HepG2 (cell line): Measurements from ENCODE around the gene PHF2. TPM values are rescaled to one million over a fixed set of nuclear protein-coding genes. Genes with fewer than 3 reads are reported as not detected.

Experiments
- ATAC-seq: fragments of 200-7000 bp; cut with Tn5 transposase; 3 replicates; pipeline ENCODE4 v1.9.1; 2020; ENCODE audit warnings: mild to moderate bottlenecking, moderate library complexity
- BruUV-seq: library from RNA; stranded (reverse); fragments of 400-500 nt; replicated peaks from 2 replicates; lab custom pipeline; 2021; lab: Mats Ljungman, UMichigan
- CTCF ChIA-PET: fragments of 300-600 bp; formaldehyde crosslinking; extraction: SDS; loops from one replicate; lab custom pipeline; 2021; ENCODE audit warnings: low total read pairs, inconsistent platforms, low intra/inter-chr PET ratio; lab: Yijun Ruan, JAX
- POLR2A ChIA-PET: fragments of 350-600 bp; sonication (Branson Sonifier 250); formaldehyde crosslinking; loops from one replicate; lab custom pipeline; 2020; ENCODE audit warnings: antibody characterized with exemption, inconsistent platforms; lab: Yijun Ruan, JAX
- DNase-seq: peaks from one replicate; pipeline ENCODE4 v3.0.0-alpha.2; 2015; ENCODE audit warnings: low spot score
- FAIRE-seq: peaks from 3 replicates; lab custom pipeline; 2011; peaks lifted over from hg19 to GRCh38; lab: Jason Lieb, UNC
- H2AFZ ChIP-seq: one replicate; pipeline ENCODE4 v1.6.1; 2011; ENCODE audit warnings: low read length, inconsistent platforms
- H3K27ac ChIP-seq: fragments of 300-600 bp; 3 replicates; pipeline ENCODE4 v1.8.0; 2011; ENCODE audit warnings: mixed run types, mild to moderate bottlenecking, mixed read lengths, low read length, inconsistent platforms; ENCODE audit not compliant: insufficient read depth; ENCODE audit errors: extremely low read length
- H3K27me3 ChIP-seq, 2 experiments: fragments of 200-600 bp in 1 of 2; 2 replicates in 1 of 2; 3 replicates in 1 of 2; pipeline versions ENCODE4 v1.6.0 to v1.8.0; 2011; ENCODE audit warnings: low read length in 2 of 2, mild to moderate bottlenecking in 2 of 2, moderate library complexity in 2 of 2, inconsistent platforms in 1 of 2; ENCODE audit not compliant: insufficient read depth in 2 of 2, control insufficient read depth in 1 of 2
- H3K36me3 ChIP-seq, 2 experiments: fragments of 200-600 bp in 1 of 2; replicated peaks in 1 of 2; 2 replicates in 1 of 2; 3 replicates in 1 of 2; pipeline versions ENCODE4 v1.5.1 to v1.8.0; 2011; ENCODE audit warnings: low read length in 2 of 2, inconsistent platforms in 1 of 2; ENCODE audit not compliant: insufficient read depth in 2 of 2, control insufficient read depth in 1 of 2
- H3K4me1 ChIP-seq: 2 replicates; pipeline ENCODE4 v1.5.1; 2012; ENCODE audit warnings: low read length, inconsistent platforms; ENCODE audit not compliant: insufficient read depth
- H3K4me2 ChIP-seq: 2 replicates; pipeline ENCODE4 v1.6.0; 2011; ENCODE audit warnings: low read depth, low read length, inconsistent platforms
- H3K4me3 ChIP-seq, 3 experiments: fragments of 200-600 bp in 1 of 3; sonication (generic), shearing (Covaris generic) in 1 of 3; replicated peaks in 1 of 3; 2 replicates each; pipeline ENCODE4 v1.5.1; 2011 to 2016; ENCODE audit warnings: low read length in 3 of 3, inconsistent platforms in 2 of 3, low read depth in 2 of 3, mild to moderate bottlenecking in 2 of 3, control low read depth in 1 of 3, mixed read lengths in 1 of 3; ENCODE audit not compliant: insufficient read depth in 1 of 3
- H3K79me2 ChIP-seq: one replicate; pipeline ENCODE4 v1.6.1; 2011; ENCODE audit warnings: low read length, inconsistent platforms; ENCODE audit not compliant: insufficient read depth
- H3K9ac ChIP-seq: 2 replicates; pipeline ENCODE4 v1.6.0; 2011; ENCODE audit warnings: mild to moderate bottlenecking, low read depth, low read length, inconsistent platforms; ENCODE audit not compliant: insufficient read depth
- H3K9me3 ChIP-seq: 2 replicates; pipeline ENCODE4 v1.5.1; 2012; ENCODE audit warnings: mild to moderate bottlenecking, low read length
- H4K20me1 ChIP-seq: 2 replicates; pipeline ENCODE4 v1.6.0; 2011; ENCODE audit warnings: inconsistent platforms, mild to moderate bottlenecking, low read length, moderate library complexity; ENCODE audit not compliant: insufficient read depth
- ATF1 ChIP-seq: IDR thresholded peaks from 2 replicates; pipeline ENCODE4 v1.6.1; 2016; ENCODE audit warnings: mild to moderate bottlenecking, control low read depth
- FOXM1 ChIP-seq: sonication (generic); formaldehyde crosslinking; IDR thresholded peaks from 2 replicates; pipeline ENCODE4 v1.5.0; 2020; ENCODE audit warnings: missing genetic modification reagents
- NPAS2 ChIP-seq: sonication (generic); formaldehyde crosslinking; IDR thresholded peaks from 2 replicates; pipeline ENCODE4 v1.8.0; 2022; ENCODE audit warnings: mild to moderate bottlenecking, missing genetic modification reagents, borderline replicate concordance
- SOX5 ChIP-seq: IDR thresholded peaks from 2 replicates; pipeline ENCODE4 v1.6.1; 2016; ENCODE audit warnings: borderline replicate concordance
- YEATS4 ChIP-seq: sonication (generic); formaldehyde crosslinking; IDR thresholded peaks from 2 replicates; pipeline ENCODE4 v1.4.0; 2020; ENCODE audit warnings: missing genetic modification reagents, borderline replicate concordance
- ZNF101 ChIP-seq: sonication (generic); formaldehyde crosslinking; IDR thresholded peaks from 2 replicates; pipeline ENCODE4 v1.4.0; 2020; ENCODE audit warnings: mild to moderate bottlenecking, low read depth, missing genetic modification reagents, borderline replicate concordance
- ZNF256 ChIP-seq: sonication (generic); formaldehyde crosslinking; conservative IDR thresholded peaks from 2 replicates; pipeline ENCODE4 v1.4.0; 2020; ENCODE audit warnings: missing genetic modification reagents
- ZNF292 ChIP-seq: sonication (generic); formaldehyde crosslinking; IDR thresholded peaks from 2 replicates; pipeline ENCODE4 v1.8.1; 2022; ENCODE audit warnings: mild to moderate bottlenecking, low read depth, missing genetic modification reagents, borderline replicate concordance
- ZNF619 ChIP-seq: sonication (generic); formaldehyde crosslinking; IDR thresholded peaks from 2 replicates; pipeline ENCODE4 v1.4.0; 2020; ENCODE audit warnings: mild to moderate bottlenecking, missing genetic modification reagents
- ZNF891 ChIP-seq: sonication (generic); formaldehyde crosslinking; IDR thresholded peaks from 2 replicates; pipeline ENCODE4 v1.5.0; 2020; ENCODE audit warnings: mild to moderate bottlenecking, missing genetic modification reagents
- WGBS: methylation state at CpG from one replicate; pipeline ENCODE4 v1.1.6; 2017; ENCODE audit warnings: low lambda C conversion rate; 5-methylcytosine and 5-hydroxymethylcytosine counted together
- in situ Hi-C: cut with HindIII; loops from 2 replicates; pipeline ENCODE4 v1.10.0; 2017; ENCODE audit warnings: low pct_unique_long_range_greater_than_20kb; ENCODE audit not compliant: extremely low pct_ligation_motif_present
- intact Hi-C: fragments of 100-400 bp; cut with micrococcal nuclease; formaldehyde crosslinking; loops from one replicate; pipeline ENCODE4 v1.10.0; 2022; ENCODE audit not compliant: unreplicated experiment
- polyA plus RNA-seq, 8 experiments: library from polyadenylated mRNA; depleted of rRNA in 3 of 8; stranded (reverse) in 7 of 8; unstranded in 1 of 8; fragments of >200 nt; fragmentation: Illumina TruSeq in 4 of 8; extraction: Trizol in 4 of 8; gene quantifications; 2 replicates each; pipeline versions ENCODE4 v1.2.1 to v1.2.3, GENCODE V29; 2011 to 2016; ENCODE audit warnings: low read depth in 4 of 8, missing spikeins in 1 of 8, mixed read lengths in 1 of 8; ENCODE audit not compliant: insufficient read depth in 1 of 8
- total RNA-seq, 5 experiments: library from RNA; depleted of rRNA; stranded (reverse); fragments of >200 nt; fragmentation: Illumina TruSeq; extraction: Trizol; gene quantifications; 2 replicates each; pipeline ENCODE4 v1.2.3, GENCODE V29; 2016; ENCODE audit warnings: low read depth in 1 of 5
- TF ChIP-seq, protein P1 (sequence below): IDR thresholded peaks from 2 replicates; pipeline ENCODE4 v1.6.1; 2016; ENCODE audit warnings: missing biosample characterization, missing genetic modification reagents, low read depth
- TF ChIP-seq, protein P2 (sequence below): sonication (generic); formaldehyde crosslinking; IDR thresholded peaks from 2 replicates; pipeline ENCODE4 v1.4.0; 2020; ENCODE audit warnings: mild to moderate bottlenecking, missing genetic modification reagents
- TF ChIP-seq, protein P3 (sequence below): sonication (generic); formaldehyde crosslinking; IDR thresholded peaks from 2 replicates; pipeline ENCODE4 v1.5.1; 2020; ENCODE audit warnings: mild to moderate bottlenecking, missing genetic modification reagents

The PHF2 gene
- total and polyA plus RNA-seq, 2 of the 13 experiments (the other 11 are each of a cell fraction or from before 2014, with no cell fraction given): 6.6 to 9.1 TPM

DNA sequence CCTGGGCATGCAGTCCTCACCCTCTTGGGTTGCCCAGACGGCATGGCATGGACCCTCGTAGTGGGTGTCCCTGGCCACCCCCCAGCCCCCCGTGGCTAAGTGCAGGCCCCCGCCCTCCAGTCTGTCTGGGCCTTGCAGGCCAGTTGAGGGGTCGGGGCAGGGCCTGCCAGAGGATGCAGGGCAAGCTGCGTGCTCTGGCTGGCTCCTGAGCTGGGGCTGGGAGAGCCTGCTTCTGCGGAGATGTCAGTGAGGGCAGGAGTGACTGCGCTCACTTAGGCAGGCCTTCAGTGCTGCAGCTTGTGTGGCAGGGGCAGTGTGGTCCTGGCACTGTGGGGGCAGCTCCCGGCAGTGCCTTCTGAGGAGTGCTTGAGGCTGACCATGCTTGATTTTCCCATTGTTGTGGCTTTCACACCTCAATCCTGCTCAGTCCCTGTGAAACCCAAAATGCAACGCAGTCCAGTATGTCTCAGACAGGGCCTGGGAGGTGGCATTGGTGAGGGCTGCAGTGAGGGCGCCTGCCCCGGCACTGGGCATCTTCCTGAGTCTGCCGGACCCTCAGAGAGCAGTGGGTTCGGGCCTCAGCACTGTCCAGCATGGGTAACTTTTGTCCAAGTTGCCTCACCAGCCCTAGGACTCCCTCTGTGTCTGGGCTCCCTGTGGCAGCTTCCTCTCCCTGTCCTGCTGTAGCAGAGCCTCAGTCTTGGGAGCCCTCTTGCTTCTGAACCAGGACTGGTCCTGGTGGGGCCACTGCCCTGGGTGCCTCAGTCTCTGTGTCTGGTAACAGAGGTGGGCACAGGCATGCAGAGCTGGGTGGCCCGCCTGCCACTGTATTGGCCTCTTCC is 93.0 kb downstream of the PHF2 start:
- H3K4me3 ChIP-seq: no peak overlapping the region
- intact Hi-C loops: no loop called here
- FAIRE-seq (no peak), DNase-seq (no peak), ATAC-seq (peak; percentile 11; the same call in 1 of the 3 replicates)
- H3K9ac ChIP-seq: no peak overlapping the region
- TF ChIP-seq ZNF292 (no peak), NPAS2 (CRISPR knock-in tag) (no peak)
- TF ChIP-seq, protein P1, sequence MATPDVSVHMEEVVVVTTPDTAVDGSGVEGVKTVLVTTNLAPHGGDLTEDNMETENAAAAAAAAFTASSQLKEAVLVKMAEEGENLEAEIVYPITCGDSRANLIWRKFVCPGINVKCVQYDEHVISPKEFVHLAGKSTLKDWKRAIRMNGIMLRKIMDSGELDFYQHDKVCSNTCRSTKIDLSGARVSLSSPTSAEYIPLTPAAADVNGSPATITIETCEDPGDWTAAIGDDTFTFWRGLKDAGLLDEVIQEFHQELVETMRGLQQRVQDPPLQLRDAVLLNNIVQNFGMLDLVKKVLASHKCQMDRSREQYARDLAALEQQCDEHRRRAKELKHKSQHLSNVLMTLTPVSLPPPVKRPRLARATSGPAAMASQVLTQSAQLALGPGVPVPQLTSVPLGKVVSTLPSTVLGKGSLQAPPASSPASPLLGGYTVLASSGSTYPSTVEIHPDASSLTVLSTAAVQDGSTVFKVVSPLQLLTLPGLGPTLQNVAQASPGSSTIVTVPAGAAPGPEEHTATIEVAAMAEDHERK (CRISPR knock-in tag): no peak
- no peak overlapping the region for H3K27ac ChIP-seq
- H3K4me1 ChIP-seq: no peaks in the 10 kb centered on the region
- no peaks in the 10 kb centered on the region for H4K20me1 ChIP-seq
- ChIA-PET POLR2A (no interaction called here), CTCF (no interaction called here)
- in situ Hi-C loops: no loop called here
- WGBS: 81% methylated on average over 7 of the region's 15 CpGs
- H3K79me2 ChIP-seq: no peaks in the 10 kb centered on the region
- BruUV-seq: no TSS peak
- no peaks in the 10 kb centered on the region for H3K27me3 ChIP-seq
- H3K4me2 ChIP-seq: no peak overlapping the region
- peaks cover 0 to 3% of the 10 kb centered on the region in 2 experiments; a peak in 3 of 5 replicates for H3K36me3 ChIP-seq
- no peak overlapping the region for H2AFZ ChIP-seq
- no peaks in the 10 kb centered on the region for H3K9me3 ChIP-seq

DNA sequence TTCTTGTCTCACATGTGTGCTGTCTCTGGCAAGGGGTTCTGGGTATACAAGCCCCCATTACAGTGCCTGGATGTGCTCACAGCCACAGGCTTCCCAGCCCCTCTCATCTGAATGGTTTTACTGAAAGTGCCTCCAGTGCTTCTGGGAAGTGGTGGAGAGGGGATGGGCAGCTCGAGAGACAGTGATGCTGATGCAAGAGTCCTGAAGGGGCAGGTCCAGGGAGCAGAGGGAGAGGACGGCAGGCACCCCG is 93.5 kb downstream of the PHF2 start:
- intact Hi-C loops (no loop called here), in situ Hi-C loops (no loop called here)
- no peaks in the 10 kb centered on the region for H3K27me3 ChIP-seq
- no peak for ATAC-seq
- H3K36me3 ChIP-seq: peaks cover 0 to 3% of the 10 kb centered on the region in 2 experiments; a peak in 3 of 5 replicates
- no peak overlapping the region for H3K4me2 ChIP-seq
- BruUV-seq: no TSS peak
- H3K9ac ChIP-seq: no peak overlapping the region
- H4K20me1 ChIP-seq: no peaks in the 10 kb centered on the region
- POLR2A ChIA-PET: no interaction called here
- no peaks in the 10 kb centered on the region for H3K4me1 ChIP-seq
- H3K27ac ChIP-seq: no peak overlapping the region
- DNase-seq: no peak
- 63% methylated on average over 3 of the region's 3 CpGs for WGBS
- FAIRE-seq: no peak
- CTCF ChIA-PET: no interaction called here
- H2AFZ ChIP-seq: no peak overlapping the region
- H3K4me3 ChIP-seq: no peak overlapping the region
- H3K9me3 ChIP-seq: no peaks in the 10 kb centered on the region
- H3K79me2 ChIP-seq: no peaks in the 10 kb centered on the region
- TF ChIP-seq, protein P2, sequence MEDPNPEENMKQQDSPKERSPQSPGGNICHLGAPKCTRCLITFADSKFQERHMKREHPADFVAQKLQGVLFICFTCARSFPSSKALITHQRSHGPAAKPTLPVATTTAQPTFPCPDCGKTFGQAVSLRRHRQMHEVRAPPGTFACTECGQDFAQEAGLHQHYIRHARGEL: no peak
- no peak for TF ChIP-seq ZNF101 (CRISPR knock-in tag)
- TF ChIP-seq SOX5: no peak
- no peak for TF ChIP-seq ZNF891
- TF ChIP-seq FOXM1 (CRISPR knock-in tag): no peak
- no peak for TF ChIP-seq ZNF256 (CRISPR knock-in tag)
- TF ChIP-seq, protein P3, sequence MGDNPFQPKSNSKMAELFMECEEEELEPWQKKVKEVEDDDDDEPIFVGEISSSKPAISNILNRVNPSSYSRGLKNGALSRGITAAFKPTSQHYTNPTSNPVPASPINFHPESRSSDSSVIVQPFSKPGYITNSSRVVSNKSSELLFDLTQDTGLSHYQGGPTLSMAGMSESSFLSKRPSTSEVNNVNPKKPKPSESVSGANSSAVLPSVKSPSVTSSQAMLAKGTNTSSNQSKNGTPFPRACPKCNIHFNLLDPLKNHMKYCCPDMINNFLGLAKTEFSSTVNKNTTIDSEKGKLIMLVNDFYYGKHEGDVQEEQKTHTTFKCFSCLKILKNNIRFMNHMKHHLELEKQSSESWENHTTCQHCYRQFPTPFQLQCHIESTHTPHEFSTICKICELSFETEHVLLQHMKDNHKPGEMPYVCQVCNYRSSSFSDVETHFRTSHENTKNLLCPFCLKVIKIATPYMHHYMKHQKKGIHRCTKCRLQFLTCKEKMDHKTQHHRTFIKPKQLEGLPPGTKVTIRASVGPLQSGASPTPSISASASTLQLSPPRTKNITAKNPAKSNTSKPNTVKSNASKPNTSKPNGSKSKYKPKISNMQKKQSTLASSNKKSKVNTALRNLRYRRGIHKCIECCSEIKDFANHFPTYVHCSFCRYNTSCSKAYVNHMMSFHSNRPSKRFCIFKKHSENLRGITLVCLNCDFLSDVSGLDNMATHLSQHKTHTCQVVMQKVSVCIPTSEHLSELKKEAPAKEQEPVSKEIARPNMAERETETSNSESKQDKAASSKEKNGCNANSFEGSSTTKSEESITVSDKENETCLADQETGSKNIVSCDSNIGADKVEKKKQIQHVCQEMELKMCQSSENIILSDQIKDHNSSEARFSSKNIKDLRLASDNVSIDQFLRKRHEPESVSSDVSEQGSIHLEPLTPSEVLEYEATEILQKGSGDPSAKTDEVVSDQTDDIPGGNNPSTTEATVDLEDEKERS (CRISPR knock-in tag): no peak
- no peak for TF ChIP-seq YEATS4 (CRISPR knock-in tag)
- TF ChIP-seq ATF1 (CRISPR knock-in tag): no peak
- TF ChIP-seq ZNF619 (CRISPR knock-in tag): no peak
